Ovary (tissue), 3 donors: ENCODE measurements around the gene LPIN1.

Source experiments
- CTCF ChIP-seq, 3 donors: fragments of 450-650 bp in 2 of 3; fragments of 200-600 bp in 1 of 3; IDR thresholded peaks; one replicate each; pipeline versions ENCODE4 v1.5.1 to v1.8.0; 2016 to 2022; ENCODE audit warnings: antibody characterized with exemption in 3 of 3, mild to moderate bottlenecking in 1 of 3
- EP300 ChIP-seq: sonication (generic); formaldehyde crosslinking; IDR thresholded peaks from one replicate; pipeline ENCODE4 v1.6.1; 2017; ENCODE audit warnings: antibody characterized with exemption
- POLR2A ChIP-seq: fragments of 450-650 bp; IDR thresholded peaks from one replicate; pipeline ENCODE4 v1.6.1; 2017; ENCODE audit warnings: antibody characterized with exemption, mild to moderate bottlenecking, moderate library complexity
- donor health status: DM: no; HTN: no; CAD: no.

- TF ChIP-seq CTCF (IDR thresholded peaks at IDR 0.05) = no peak
- no peak for TF ChIP-seq POLR2A
- no peak for TF ChIP-seq EP300
Measured at GRCh38 chr2:11810237-11810977, 64.0 kb downstream of the LPIN1 start.
